HepG2 (cell line): Measurements from ENCODE around the gene RUNX3. TPM values are rescaled to one million over a fixed set of nuclear protein-coding genes. Genes with fewer than 3 reads are reported as not detected.

ENCODE experiments used
- CREM ChIP-seq, 2 experiments: sonication (generic) in 1 of 2; formaldehyde crosslinking in 1 of 2; IDR thresholded peaks; 2 replicates each; pipeline versions ENCODE4 v1.4.0 to v1.6.1; 2016 to 2020; ENCODE audit warnings: antibody characterized with exemption in 1 of 2, mild to moderate bottlenecking in 1 of 2, missing genetic modification reagents in 1 of 2
- GATAD2A ChIP-seq: IDR thresholded peaks from 2 replicates; pipeline ENCODE4 v1.6.1; 2016
- HIVEP1 ChIP-seq: sonication (generic); formaldehyde crosslinking; IDR thresholded peaks from 2 replicates; pipeline ENCODE4 v1.4.0; 2020; ENCODE audit warnings: mild to moderate bottlenecking, missing genetic modification reagents
- KDM5A ChIP-seq: fragments of 200-600 bp; sonication (generic); IDR thresholded peaks from 2 replicates; pipeline ENCODE4 v1.7.0; 2018; ENCODE audit warnings: antibody characterized with exemption, mild to moderate bottlenecking, low read length, borderline replicate concordance
- MXD4 ChIP-seq: IDR thresholded peaks from 2 replicates; pipeline ENCODE4 v1.6.1; 2016; ENCODE audit warnings: mild to moderate bottlenecking, missing biosample characterization, missing genetic modification reagents
- NCOR1 ChIP-seq: fragments of 200-600 bp; sonication (generic); IDR thresholded peaks from 2 replicates; pipeline ENCODE4 v1.7.0; 2017; ENCODE audit warnings: antibody characterized with exemption, low read length, borderline replicate concordance
- NFE2L2 ChIP-seq: fragments of 150-350 bp; IDR thresholded peaks from 2 replicates; pipeline ENCODE4 v1.6.1; 2014; ENCODE audit warnings: low read length
- NFIC ChIP-seq: IDR thresholded peaks from 2 replicates; pipeline ENCODE4 v1.6.1; 2012; ENCODE audit warnings: mild to moderate bottlenecking, low read length, inconsistent platforms
- PAXIP1 ChIP-seq: sonication (generic); formaldehyde crosslinking; conservative IDR thresholded peaks from 2 replicates; pipeline ENCODE4 v1.4.0; 2020; ENCODE audit warnings: mild to moderate bottlenecking, missing genetic modification reagents, moderate library complexity
- PRDM15 ChIP-seq: sonication (generic); formaldehyde crosslinking; IDR thresholded peaks from 2 replicates; pipeline ENCODE4 v1.4.0; 2020; ENCODE audit warnings: missing genetic modification reagents
- RBM22 ChIP-seq: fragments of 200-400 bp; formaldehyde crosslinking; optimal IDR thresholded peaks from 2 replicates; pipeline ENCODE3; 2017; ENCODE audit warnings: mild to moderate bottlenecking, low read length, moderate library complexity
- TAF1 ChIP-seq: sonication (generic); formaldehyde crosslinking; IDR thresholded peaks from 2 replicates; pipeline ENCODE4 v1.4.0; 2020; ENCODE audit warnings: missing genetic modification reagents
- XRCC5 ChIP-seq: fragments of 200-400 bp; formaldehyde crosslinking; optimal IDR thresholded peaks from 2 replicates; pipeline ENCODE3; 2017; ENCODE audit warnings: mild to moderate bottlenecking, low read length
- ZBTB7A ChIP-seq: sonication (generic); formaldehyde crosslinking; IDR thresholded peaks from 2 replicates; pipeline ENCODE4 v1.8.0; 2022; ENCODE audit warnings: mild to moderate bottlenecking, missing genetic modification reagents
- ZNF274 ChIP-seq: sonication (generic); formaldehyde crosslinking; IDR thresholded peaks from 2 replicates; pipeline ENCODE4 v1.5.1; 2020; ENCODE audit warnings: mild to moderate bottlenecking, missing genetic modification reagents
- ZNF3 ChIP-seq: IDR thresholded peaks from 2 replicates; pipeline ENCODE4 v1.7.0; 2017; ENCODE audit warnings: inconsistent platforms
- ZNF543 ChIP-seq: sonication (generic); formaldehyde crosslinking; IDR thresholded peaks from 2 replicates; pipeline ENCODE4 v1.4.0; 2020; ENCODE audit warnings: mild to moderate bottlenecking, missing genetic modification reagents
- ZNF687 ChIP-seq: sonication (generic); formaldehyde crosslinking; IDR thresholded peaks from 2 replicates; pipeline ENCODE4 v1.5.1; 2020; ENCODE audit warnings: mild to moderate bottlenecking, missing genetic modification reagents, moderate library complexity
- ZNF746 ChIP-seq: sonication (generic); formaldehyde crosslinking; IDR thresholded peaks from 2 replicates; pipeline ENCODE4 v1.8.0; 2022; ENCODE audit warnings: mild to moderate bottlenecking, missing genetic modification reagents
- ZNF782 ChIP-seq: sonication (generic); formaldehyde crosslinking; IDR thresholded peaks from 2 replicates; pipeline ENCODE4 v1.4.0; 2020; ENCODE audit warnings: missing genetic modification reagents, mild to moderate bottlenecking, borderline replicate concordance
- ZSCAN9 ChIP-seq: IDR thresholded peaks from 2 replicates; pipeline ENCODE4 v1.6.1; 2016; ENCODE audit warnings: borderline replicate concordance
- polyA plus RNA-seq, 8 experiments: library from polyadenylated mRNA; depleted of rRNA in 3 of 8; stranded (reverse) in 7 of 8; unstranded in 1 of 8; fragments of >200 nt; fragmentation: Illumina TruSeq in 4 of 8; extraction: Trizol in 4 of 8; gene quantifications; 2 replicates each; pipeline versions ENCODE4 v1.2.1 to v1.2.3, GENCODE V29; 2011 to 2016; ENCODE audit warnings: low read depth in 4 of 8, missing spikeins in 1 of 8, mixed read lengths in 1 of 8; ENCODE audit not compliant: insufficient read depth in 1 of 8
- total RNA-seq, 5 experiments: library from RNA; depleted of rRNA; stranded (reverse); fragments of >200 nt; fragmentation: Illumina TruSeq; extraction: Trizol; gene quantifications; 2 replicates each; pipeline ENCODE4 v1.2.3, GENCODE V29; 2016; ENCODE audit warnings: low read depth in 1 of 5

Gene RUNX3
- total and polyA plus RNA-seq, 2 of the 13 experiments (the other 11 are each of a cell fraction or from before 2014, with no cell fraction given) = 0.04 to 0.22 TPM

GRCh38 chr1:24909388-24909898, 20.6 kb downstream of the RUNX3 start (continued):
- TF ChIP-seq ZNF687 (CRISPR knock-in tag) (peak; percentile 54), NCOR1 (no peak), HIVEP1 (no peak), ZNF782 (CRISPR knock-in tag) (no peak), NFIC (no peak), RBM22 (no peak), TAF1 (CRISPR knock-in tag) (no peak), ZBTB7A (CRISPR knock-in tag) (no peak), ZNF274 (CRISPR knock-in tag) (no peak), ZNF3 (CRISPR knock-in tag) (no peak), CREM (IDR thresholded peaks at IDR 0.05) (no peak), CREM (CRISPR knock-in tag; IDR thresholded peaks at IDR 0.05) (no peak), XRCC5 (peak; percentile 89), ZSCAN9 (no peak), PAXIP1 (CRISPR knock-in tag) (no peak), MXD4 (CRISPR knock-in tag) (no peak), GATAD2A (CRISPR knock-in tag) (peak; percentile 69), ZNF543 (CRISPR knock-in tag) (no peak), PRDM15 (peak; percentile 91), ZNF746 (CRISPR knock-in tag) (no peak), NFE2L2 (no peak), KDM5A (no peak)
